GM12864 (cell line): ENCODE data around the gene CD6.

Experiments
- DNase-seq: peaks from one replicate; pipeline ENCODE4 v3.0.0-alpha.2; 2011; ENCODE audit warnings: low read depth
- H3K4me3 ChIP-seq: 2 replicates; pipeline ENCODE4 v1.5.1; 2011; ENCODE audit warnings: mild to moderate bottlenecking, low read depth, low read length, control low read depth
- CTCF ChIP-seq: IDR thresholded peaks from 2 replicates; pipeline ENCODE4 v1.5.1; 2011; ENCODE audit warnings: low read depth, mild to moderate bottlenecking, moderate library complexity, low read length, control low read depth, inconsistent platforms; ENCODE audit errors: missing control alignments

Gene CD6

GRCh38 chr11:60924906-60925853 is 46.3 kb upstream of the CD6 start:
- TF ChIP-seq CTCF, result no peak
- H3K4me3 ChIP-seq, result peak overlapping the region; percentile 60
- no peak for DNase-seq

GRCh38 chr11:60925868-60926267 is 45.6 kb upstream of the CD6 start:
- no peak for TF ChIP-seq CTCF
- H3K4me3 ChIP-seq, result no peak overlapping the region
- DNase-seq, result no peak

GRCh38 chr11:60926500-60926899 is 45.0 kb upstream of the CD6 start:
- DNase-seq, result no peak
- H3K4me3 ChIP-seq, result no peak overlapping the region
- no peak for TF ChIP-seq CTCF

GRCh38 chr11:60927061-60927592 is 44.4 kb upstream of the CD6 start:
- DNase-seq, result no peak
- H3K4me3 ChIP-seq, result no peak overlapping the region
- no peak for TF ChIP-seq CTCF

GRCh38 chr11:60927600-60927999 is 43.9 kb upstream of the CD6 start:
- H3K4me3 ChIP-seq, result no peak overlapping the region
- no peak for DNase-seq
- TF ChIP-seq CTCF, result no peak

- no peak for DNase-seq
- TF ChIP-seq CTCF, result no peak
- no peak overlapping the region for H3K4me3 ChIP-seq
These were observed 42.9 kb upstream of the CD6 start for GRCh38 chr11:60928563-60929001.
